Right hindlimb (tissue), 1 donor: ENCODE results near the gene HBM.
"Not testable (repeated sequence)": the region's sequence is repeated elsewhere in the genome, so short reads cannot be mapped to it uniquely, and the experiment has no call there.

Experiments
- DNase-seq: peaks from one replicate; pipeline ENCODE4 v3.0.0-alpha.2; 2018

HBM gene

GRCh38 chr16:170788-171187, 5.0 kb downstream of the HBM start:
- DNase-seq, result no peak

- DNase-seq, result not testable (repeated sequence)
These were observed 6.7 kb downstream of the HBM start, which contains the start of gene HBA2 for GRCh38 chr16:172374-172941. TSS of gene HBA2 (plus strand) at chr16:172876. CDS start at chr16:172913, 37 bp downstream.

- DNase-seq, result not testable (repeated sequence)
These were observed 7.6 kb downstream of the HBM start for GRCh38 chr16:173211-173854.

- not testable (repeated sequence) for DNase-seq
These were observed 8.4 kb downstream of the HBM start for GRCh38 chr16:173928-174769.

GRCh38 chr16:175011-175949, 9.5 kb downstream of the HBM start:
- no peak for DNase-seq

GRCh38 chr16:176006-176405, 10.2 kb downstream of the HBM start:
- DNase-seq, result not testable (repeated sequence)

- not testable (repeated sequence) for DNase-seq
These were observed 11.0 kb downstream of the HBM start, which contains the start of gene HBA1 for GRCh38 chr16:176477-177382. TSS of gene HBA1 (plus strand) at chr16:176680. CDS start at chr16:176717, 37 bp downstream.

- DNase-seq, result peak; percentile 77
These were observed 11.6 kb downstream of the HBM start for GRCh38 chr16:177394-177822.

- no peak for DNase-seq
These were observed 12.3 kb downstream of the HBM start for GRCh38 chr16:177981-178667.

- DNase-seq, result no peak
These were observed 12.9 kb downstream of the HBM start for GRCh38 chr16:178668-179015.

- no peak for DNase-seq
These were observed 13.7 kb downstream of the HBM start for GRCh38 chr16:179211-180092.

GRCh38 chr16:180101-180675, 14.4 kb downstream of the HBM start, which contains the start of gene HBQ1:
TSS of gene HBQ1 (plus strand) at chr16:180459. CDS start at chr16:180487, 28 bp downstream.
- peak; percentile 40 for DNase-seq

GRCh38 chr16:180681-181564, 15.1 kb downstream of the HBM start:
- peak; percentile 39 for DNase-seq

- peak; percentile 72 for DNase-seq
These were observed 15.8 kb downstream of the HBM start for GRCh38 chr16:181565-182021.

GRCh38 chr16:183005-183404, 17.2 kb downstream of the HBM start:
- DNase-seq, result no peak

GRCh38 chr16:185213-185612, 19.4 kb downstream of the HBM start:
- DNase-seq, result peak; percentile 39

GRCh38 chr16:185691-186090, 19.9 kb downstream of the HBM start:
- no peak for DNase-seq

GRCh38 chr16:187330-187729, 21.6 kb downstream of the HBM start:
- DNase-seq, result no peak
